ENCODE measurements around the gene RAI2.

Gene RAI2

DNA sequence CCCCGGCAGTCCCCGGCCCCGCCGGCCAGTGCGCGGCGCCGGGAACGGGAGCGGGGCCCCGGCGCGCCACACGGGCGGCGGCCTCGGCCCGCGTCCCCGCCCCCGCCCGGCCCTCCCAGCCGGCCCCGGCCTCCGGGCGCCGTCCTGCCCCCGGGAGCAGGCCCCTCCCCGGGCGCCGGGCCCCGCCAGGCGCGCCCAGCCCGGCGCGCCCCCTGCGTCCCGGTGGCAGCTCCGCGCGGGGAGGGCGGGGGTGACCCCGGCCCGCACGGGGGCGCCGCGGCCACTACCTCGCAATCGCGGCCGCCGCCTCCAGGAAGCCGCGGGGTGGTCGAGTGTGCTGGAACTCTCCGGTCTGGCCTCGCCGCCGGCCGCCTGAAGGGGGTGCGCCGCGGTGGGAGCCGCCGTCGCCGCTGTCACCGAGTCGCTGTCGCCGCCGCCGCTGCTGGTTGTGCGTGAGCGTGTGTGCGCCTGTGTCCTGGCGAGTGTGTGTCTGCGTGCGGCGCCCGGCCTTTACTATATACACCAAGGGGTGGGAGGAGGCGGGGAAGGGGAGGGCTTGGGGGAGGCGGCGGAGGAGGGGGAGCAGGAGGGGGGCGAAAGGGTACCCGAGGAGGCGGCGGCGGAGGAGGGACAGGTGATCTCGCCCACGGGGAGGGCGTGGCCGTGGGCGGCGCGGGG lies at the start of gene RAI2:
Gene RAI2 (minus strand): TSS at position 488 of the 678 bp plus-strand sequence. CDS start 59,288 bp downstream, outside the sequence.
- DNase-seq, result peak; percentile 77

DNA sequence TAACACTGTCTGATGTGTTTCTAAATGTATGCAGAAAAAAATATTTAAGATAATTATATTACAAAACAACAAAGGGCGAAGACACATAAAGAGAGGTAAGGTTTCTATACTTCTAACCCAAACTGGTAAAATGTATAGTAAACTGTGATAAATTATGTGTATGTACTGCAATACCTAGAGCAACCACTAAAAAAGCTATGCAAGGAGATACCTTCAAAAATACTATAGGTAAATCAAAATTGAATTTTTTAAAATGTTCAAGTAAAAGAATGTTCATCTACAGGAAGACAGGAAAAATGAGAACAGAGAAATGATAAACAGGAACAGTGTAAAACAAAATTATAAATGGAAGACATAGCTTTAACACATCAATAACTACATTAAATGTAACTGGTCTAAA lies 27.3 kb upstream of the RAI2 start:
- DNase-seq, result no peak

GRCh38 chrX:17882680-17883079 lies 21.6 kb upstream of the RAI2 start:
- DNase-seq, result no peak

GRCh38 chrX:17878028-17878670 lies 17.1 kb upstream of the RAI2 start:
- DNase-seq, result no peak

GRCh38 chrX:17876135-17876534 lies 15.0 kb upstream of the RAI2 start:
- no peak for DNase-seq

- no peak for DNase-seq
Observed at GRCh38 chrX:17869580-17869979, 8.5 kb upstream of the RAI2 start.

DNA sequence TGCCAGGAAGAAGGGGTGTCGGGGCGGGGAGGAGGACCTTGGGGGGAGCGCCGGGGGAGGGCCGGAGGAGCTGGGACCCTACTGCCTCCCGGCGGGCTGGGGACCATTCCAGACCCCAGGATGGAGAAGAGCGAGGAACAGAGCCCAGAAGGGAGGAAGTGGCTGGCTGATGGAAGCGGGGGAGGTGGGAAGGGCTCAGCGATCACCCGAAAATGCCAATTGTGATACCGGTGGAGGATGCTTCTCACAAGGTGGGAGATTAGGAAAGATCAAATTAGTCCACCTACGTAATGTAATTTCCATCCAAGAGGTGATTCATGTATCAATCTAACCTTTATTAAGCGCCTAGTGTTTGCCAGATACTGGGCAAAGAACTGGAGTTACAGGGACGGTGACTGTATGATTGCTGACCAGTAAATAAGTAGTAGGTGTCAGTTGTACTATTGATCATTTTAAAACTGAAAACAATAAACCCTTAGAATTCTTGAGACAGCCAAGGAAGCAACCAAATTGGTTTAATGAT lies 452 bp upstream of the RAI2 start:
- peak; percentile 50 for DNase-seq

DNA sequence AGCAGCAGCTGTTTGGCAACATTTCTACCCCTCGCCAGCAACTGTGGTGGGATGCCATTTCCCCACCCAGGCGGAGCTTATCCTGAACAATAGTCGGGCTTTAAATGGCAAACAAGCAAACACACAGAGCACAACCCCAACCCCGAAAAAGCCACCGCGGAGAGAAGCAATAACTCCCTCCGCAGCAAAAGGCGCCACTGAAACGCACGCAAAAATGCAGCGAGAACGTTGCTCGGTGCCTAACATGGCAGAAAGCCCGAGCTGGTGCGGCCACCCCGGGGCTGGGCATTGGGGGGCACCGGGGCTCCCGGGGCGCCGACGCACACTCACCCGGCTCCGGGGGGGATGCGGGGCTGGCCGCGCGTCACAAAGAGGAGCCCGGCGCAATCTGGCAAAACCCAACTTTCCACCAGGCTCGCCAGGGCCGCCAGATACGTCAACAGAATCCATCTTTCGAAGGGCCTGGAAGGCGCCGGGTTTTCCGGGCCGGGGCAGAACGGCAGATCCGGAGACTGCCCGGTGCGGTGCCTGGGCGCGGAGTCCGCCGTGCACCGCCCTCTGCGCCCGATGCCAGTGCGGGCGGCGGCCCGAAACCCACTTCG lies 818 bp downstream of the RAI2 start:
- DNase-seq, result peak; percentile 69

DNA sequence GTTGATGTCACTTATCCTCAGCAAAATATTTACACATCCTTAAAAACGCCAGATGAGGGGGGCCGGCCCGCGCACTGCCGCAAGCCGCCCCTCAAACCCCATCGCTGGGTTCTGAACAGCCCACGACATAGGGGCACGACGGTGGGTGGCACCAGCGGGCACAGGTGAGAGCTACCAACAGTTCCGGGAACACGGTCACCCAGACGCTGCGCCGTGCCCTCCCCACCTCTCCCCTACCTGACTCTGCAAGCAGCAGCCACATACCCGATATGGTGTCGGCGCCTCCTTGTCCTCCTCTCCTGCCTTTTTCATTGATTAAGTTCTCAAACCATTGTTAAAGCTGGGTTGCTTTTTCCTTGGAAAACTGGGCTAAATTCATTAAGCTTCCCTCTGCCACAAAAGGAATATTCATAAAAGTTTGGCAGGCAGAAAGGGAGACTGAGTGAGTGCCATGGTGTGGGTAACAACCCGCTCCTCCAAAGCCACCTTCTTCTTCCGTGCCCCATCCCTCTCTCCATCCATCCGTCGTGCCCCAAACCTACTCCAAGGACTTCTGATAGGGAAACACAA lies 1.4 kb downstream of the RAI2 start:
- peak; percentile 79 for DNase-seq

GRCh38 chrX:17854531-17854930 lies 6.6 kb downstream of the RAI2 start:
- no peak for DNase-seq

- peak; percentile 51 for DNase-seq
Observed at GRCh38 chrX:17854069-17854468, 7.0 kb downstream of the RAI2 start.

- no peak for DNase-seq
Observed at GRCh38 chrX:17851874-17852273, 9.2 kb downstream of the RAI2 start.

GRCh38 chrX:17848545-17849265 lies 12.4 kb downstream of the RAI2 start:
- no peak for DNase-seq

DNA sequence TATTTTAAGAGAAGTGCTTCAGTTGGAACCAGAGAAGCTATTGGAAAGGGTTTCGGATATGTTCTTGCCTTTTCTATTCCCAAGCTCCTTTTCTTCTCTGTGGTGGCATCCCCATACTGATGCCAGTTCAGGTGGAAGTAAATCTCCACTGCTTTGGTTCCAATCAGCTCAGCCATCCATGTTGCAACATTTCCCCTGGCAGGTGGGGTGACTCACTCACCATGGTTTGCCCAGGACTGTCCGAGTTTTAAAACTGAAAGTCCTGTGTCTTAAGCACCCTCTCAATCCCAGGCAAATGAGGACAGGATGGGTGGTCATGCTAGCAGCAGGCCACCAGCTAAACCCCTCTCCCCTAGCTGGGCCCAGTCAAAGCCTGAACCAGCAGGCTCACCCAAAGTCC lies 15.1 kb downstream of the RAI2 start:
- DNase-seq, result peak; percentile 11

DNA sequence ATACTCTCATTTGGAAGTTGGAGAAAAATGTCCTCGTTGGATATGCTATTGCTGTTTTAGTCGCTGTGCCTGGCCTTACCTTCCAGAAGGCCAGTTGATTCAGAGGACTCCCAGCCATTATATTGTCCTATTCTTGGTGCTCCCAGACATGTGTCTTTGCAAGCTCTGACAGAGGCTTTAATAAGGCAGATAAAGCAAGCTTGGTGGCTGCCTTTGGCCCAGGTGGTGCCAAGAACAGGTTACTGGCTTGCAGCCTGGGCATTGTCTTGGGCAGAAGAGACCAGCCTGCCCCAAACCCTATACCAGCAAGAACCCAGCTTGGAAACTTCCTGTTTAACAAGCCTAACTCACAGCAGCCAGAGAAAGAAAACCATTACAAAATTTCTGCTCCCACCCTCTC lies 16.9 kb downstream of the RAI2 start:
- no peak for DNase-seq

DNA sequence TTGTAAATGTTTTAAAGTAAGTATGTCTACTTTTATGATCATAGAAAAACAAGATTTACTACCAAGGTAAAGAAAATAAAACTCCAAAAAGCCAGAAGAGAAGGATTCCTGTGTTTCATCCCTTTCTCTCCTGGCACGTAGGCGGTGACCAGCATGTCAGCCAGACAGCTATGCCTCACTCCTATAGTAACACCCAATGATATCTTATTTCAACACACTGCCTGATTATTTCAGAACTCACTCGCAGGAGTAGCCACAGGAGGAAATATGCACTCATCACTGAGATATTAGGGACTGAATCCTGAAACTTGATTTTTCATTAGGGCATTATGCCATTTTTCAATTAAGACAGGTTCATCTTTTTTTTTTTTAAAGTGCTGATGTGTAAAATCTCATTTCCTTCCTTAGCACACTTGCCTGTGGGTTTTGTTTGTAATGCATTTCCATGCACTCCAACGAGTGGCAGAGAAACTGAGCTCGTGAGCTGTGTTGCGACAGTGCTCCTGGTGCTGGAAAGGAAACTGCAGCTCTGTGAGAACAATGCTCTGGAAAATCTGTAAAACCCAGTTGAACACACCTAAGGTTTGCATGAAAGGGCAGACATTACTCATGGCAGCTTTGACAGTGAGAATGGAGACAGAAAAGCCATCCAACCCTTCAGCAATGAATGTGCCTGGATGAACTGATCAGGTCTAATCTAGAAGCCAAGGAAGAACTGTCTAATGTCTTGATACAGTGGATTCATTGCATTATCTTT lies 18.2 kb downstream of the RAI2 start:
- no peak for DNase-seq

- no peak for DNase-seq
Observed at GRCh38 chrX:17839269-17839668, 21.8 kb downstream of the RAI2 start.

DNA sequence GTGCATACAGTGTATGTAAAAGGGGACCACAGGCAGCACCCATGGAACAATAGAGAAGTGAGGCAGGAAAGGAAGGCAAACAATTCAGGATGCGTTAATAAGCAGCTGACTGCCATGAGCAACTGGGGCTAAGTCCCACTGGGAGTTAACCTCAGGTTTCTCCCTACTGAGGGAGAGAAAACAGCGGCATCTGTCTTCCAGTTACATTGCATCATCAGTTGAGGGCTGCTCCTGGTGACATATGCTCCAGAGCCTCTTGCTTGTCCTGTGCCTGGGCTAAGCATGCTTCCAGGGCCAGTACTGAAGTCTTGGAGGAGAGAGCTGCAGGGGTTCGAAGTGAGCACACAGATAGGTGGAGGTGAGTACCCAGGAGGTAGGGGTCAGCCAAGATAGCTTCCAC lies 24.3 kb downstream of the RAI2 start:
- DNase-seq, result no peak

DNA sequence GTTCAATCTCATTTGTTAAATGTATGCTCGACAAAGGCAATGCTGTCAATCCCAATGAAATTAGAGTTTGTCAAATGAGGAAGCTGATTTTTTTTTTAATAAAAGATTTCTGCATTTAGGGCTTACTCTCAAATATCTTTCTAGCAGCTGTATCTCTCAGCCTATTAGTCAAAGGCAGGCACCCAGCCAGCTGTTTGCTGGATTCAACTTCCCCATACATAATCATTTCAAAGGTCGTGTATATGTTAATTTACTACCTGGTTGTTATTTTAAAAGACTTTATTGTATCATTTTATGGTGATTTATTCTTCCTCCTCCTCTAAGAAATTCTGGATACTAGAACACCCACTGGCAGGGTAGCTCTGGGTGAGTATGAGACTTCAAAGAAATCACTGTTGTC lies 27.1 kb downstream of the RAI2 start:
- no peak for DNase-seq

DNA sequence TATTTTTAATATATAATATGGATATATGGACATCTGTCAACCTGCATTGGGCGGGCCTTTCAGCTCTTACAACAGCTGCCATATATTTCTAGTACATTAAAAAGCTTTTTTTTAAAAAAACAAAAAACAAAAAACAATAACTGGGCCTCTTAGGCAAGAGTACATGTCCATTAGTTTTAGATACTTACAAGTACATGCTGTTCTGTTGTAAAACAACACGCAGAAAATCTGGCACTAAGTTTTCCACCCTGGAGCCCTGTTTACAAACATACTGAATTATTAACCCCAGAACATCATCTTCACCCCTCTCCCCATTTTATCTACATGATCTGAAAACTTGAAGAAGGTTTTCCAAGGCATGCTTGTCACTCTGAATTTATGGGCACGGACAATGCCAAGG lies 29.8 kb downstream of the RAI2 start:
- DNase-seq, result no peak

GRCh38 chrX:17830211-17830610 lies 30.9 kb downstream of the RAI2 start:
- no peak for DNase-seq

DNA sequence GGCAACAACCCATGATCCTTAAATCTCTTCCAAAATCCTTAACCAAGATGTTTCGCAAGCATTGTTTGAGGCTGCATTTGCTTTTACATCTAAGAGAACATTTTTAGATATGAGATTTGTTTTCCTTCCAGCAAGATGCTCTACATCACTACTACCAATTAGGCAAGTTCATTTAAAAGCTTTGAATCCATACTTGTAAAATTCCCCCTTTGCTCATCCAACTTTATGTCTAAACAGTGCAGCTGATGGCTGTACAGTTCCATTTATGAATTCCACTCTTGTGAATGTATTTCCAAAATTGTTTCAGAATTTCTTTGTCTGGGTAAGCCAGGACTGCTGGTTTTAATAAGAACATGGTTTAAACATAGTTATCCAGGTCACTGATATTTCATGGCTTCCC lies 31.5 kb downstream of the RAI2 start:
- no peak for DNase-seq

All from DMS53 (cell line).